AG04450 (cell line): Measurements from ENCODE around the gene NBEAL2. TPM values are rescaled to one million over a fixed set of nuclear protein-coding genes. Genes with fewer than 3 reads are reported as not detected.
A peak's percentile ranks its signal among the peaks of the same experiment; 100 is the strongest.

ENCODE experiments used
- CTCF ChIA-PET: fragments of 300-600, 350-600 bp; formaldehyde crosslinking; extraction: SDS; loops from one replicate; lab custom pipeline; 2022; ENCODE audit warnings: antibody characterized with exemption, inconsistent platforms; lab: Charles Lee
- POLR2A ChIA-PET: fragments of 350-600 bp; formaldehyde crosslinking; extraction: SDS; loops from one replicate; lab custom pipeline; 2021; ENCODE audit warnings: antibody characterized with exemption, inconsistent platforms; lab: Yijun Ruan, JAX
- DNase-seq: peaks from one replicate; pipeline ENCODE4 v3.0.0-alpha.2; 2011; ENCODE audit warnings: low read depth, low spot score
- H3K27ac ChIP-seq: one replicate; pipeline ENCODE4 v1.5.1; 2012; ENCODE audit warnings: low read depth, low read length, control low read depth
- H3K27me3 ChIP-seq: one replicate; pipeline ENCODE4 v1.6.0; 2012; ENCODE audit warnings: low read length; ENCODE audit not compliant: control insufficient read depth, insufficient read depth
- H3K4me3 ChIP-seq: 2 replicates; pipeline ENCODE4 v1.5.1; 2011; ENCODE audit warnings: mild to moderate bottlenecking, low read depth, low read length, control low read depth
- H3K9me3 ChIP-seq: 2 replicates; pipeline ENCODE4 v1.5.1; 2012; ENCODE audit warnings: low read length; ENCODE audit not compliant: control insufficient read depth, insufficient read depth
- polyA plus RNA-seq: library from polyadenylated mRNA; depleted of rRNA; stranded (reverse); fragments of >200 nt; gene quantifications from 2 replicates; pipeline ENCODE4 v1.2.3, GENCODE V29; 2011
- TF ChIP-seq, protein P1 (sequence below): IDR thresholded peaks from 2 replicates; pipeline ENCODE4 v1.5.1; 2011; ENCODE audit warnings: low read depth, low read length, control low read depth, inconsistent platforms

The NBEAL2 gene
- polyA plus RNA-seq, 1 experiment, result 2.1 TPM

- ChIA-PET POLR2A (no interaction called here), CTCF (interaction anchor here (1.1 kb wide), 1 partner anchor 31 kb away, joined by 5 read pairs; no protein-coding TSS in a partner anchor)
- TF ChIP-seq, protein P1, sequence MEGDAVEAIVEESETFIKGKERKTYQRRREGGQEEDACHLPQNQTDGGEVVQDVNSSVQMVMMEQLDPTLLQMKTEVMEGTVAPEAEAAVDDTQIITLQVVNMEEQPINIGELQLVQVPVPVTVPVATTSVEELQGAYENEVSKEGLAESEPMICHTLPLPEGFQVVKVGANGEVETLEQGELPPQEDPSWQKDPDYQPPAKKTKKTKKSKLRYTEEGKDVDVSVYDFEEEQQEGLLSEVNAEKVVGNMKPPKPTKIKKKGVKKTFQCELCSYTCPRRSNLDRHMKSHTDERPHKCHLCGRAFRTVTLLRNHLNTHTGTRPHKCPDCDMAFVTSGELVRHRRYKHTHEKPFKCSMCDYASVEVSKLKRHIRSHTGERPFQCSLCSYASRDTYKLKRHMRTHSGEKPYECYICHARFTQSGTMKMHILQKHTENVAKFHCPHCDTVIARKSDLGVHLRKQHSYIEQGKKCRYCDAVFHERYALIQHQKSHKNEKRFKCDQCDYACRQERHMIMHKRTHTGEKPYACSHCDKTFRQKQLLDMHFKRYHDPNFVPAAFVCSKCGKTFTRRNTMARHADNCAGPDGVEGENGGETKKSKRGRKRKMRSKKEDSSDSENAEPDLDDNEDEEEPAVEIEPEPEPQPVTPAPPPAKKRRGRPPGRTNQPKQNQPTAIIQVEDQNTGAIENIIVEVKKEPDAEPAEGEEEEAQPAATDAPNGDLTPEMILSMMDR, result no peak
- H3K27me3 ChIP-seq, result no peaks in the 10 kb centered on the region
- no peaks in the 10 kb centered on the region; the same call in 1 of the 2 replicates for H3K9me3 ChIP-seq
- no peak overlapping the region for H3K4me3 ChIP-seq
- H3K27ac ChIP-seq, result no peak overlapping the region
- DNase-seq, result no peak
Observed at GRCh38 chr3:46966811-46967210, 12.7 kb upstream of the NBEAL2 start.

DNA sequence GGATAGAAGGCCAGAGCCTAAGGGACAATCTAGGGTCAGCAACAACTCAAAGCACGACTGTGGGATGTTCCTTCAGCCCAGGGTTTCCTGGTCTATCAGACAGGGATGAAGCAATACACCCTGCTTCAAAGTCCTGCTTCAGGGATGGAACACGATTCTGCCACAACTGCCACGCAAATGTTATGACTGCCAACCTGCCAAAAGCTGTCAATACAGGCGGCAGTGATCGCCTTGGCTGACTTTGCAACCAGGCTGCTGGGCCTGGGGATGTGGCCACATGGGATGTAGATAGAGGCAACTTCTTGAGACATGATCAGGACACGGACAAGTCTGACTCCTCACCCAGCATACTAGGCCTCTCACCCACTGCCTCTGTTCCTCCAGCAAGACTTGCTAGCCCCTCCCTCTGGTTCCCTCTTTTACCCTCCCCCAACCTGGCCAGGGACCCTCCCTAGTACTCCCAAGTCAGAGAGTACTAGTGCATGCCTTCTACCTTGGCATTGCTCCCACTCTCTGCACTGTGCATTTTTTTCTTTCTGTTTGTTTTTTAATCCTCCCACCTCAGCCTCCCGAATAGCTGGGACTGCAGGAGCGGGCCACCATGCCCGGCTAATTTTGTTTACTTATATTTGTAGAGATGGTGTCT is 10.6 kb upstream of the NBEAL2 start:
- no peak overlapping the region for H3K27ac ChIP-seq
- no peaks in the 10 kb centered on the region for H3K9me3 ChIP-seq
- DNase-seq, result no peak
- no peaks in the 10 kb centered on the region for H3K27me3 ChIP-seq
- ChIA-PET CTCF (interaction anchor here (1.0 kb wide), 1 partner anchor 33 kb away, joined by 11 read pairs; no protein-coding TSS in a partner anchor), POLR2A (no interaction called here)
- no peak overlapping the region for H3K4me3 ChIP-seq
- TF ChIP-seq, protein P1, result no peak

GRCh38 chr3:46970391-46971091 is 8.9 kb upstream of the NBEAL2 start:
- no peaks in the 10 kb centered on the region for H3K9me3 ChIP-seq
- H3K4me3 ChIP-seq, result no peak overlapping the region
- no peak overlapping the region for H3K27ac ChIP-seq
- POLR2A ChIA-PET, result no interaction called here
- no peak for DNase-seq
- TF ChIP-seq, protein P1, result no peak
- no peaks in the 10 kb centered on the region for H3K27me3 ChIP-seq
- CTCF ChIA-PET, result interaction anchor here (1.0 to 1.2 kb wide), 2 partner anchors 14 to 35 kb away, joined by 3 read pairs; no protein-coding TSS in a partner anchor

GRCh38 chr3:46971151-46971550 is 8.3 kb upstream of the NBEAL2 start:
- no peak for DNase-seq
- CTCF ChIA-PET, result interaction anchor here (1.0 to 1.2 kb wide), 2 partner anchors 15 to 36 kb away, joined by 3 read pairs; no protein-coding TSS in a partner anchor
- Histone ChIP-seq H3K9me3 (no peaks in the 10 kb centered on the region), H3K27ac (no peak overlapping the region), H3K4me3 (no peak overlapping the region), H3K27me3 (no peaks in the 10 kb centered on the region)
- TF ChIP-seq, protein P1, result no peak
- POLR2A ChIA-PET, result no interaction called here

DNA sequence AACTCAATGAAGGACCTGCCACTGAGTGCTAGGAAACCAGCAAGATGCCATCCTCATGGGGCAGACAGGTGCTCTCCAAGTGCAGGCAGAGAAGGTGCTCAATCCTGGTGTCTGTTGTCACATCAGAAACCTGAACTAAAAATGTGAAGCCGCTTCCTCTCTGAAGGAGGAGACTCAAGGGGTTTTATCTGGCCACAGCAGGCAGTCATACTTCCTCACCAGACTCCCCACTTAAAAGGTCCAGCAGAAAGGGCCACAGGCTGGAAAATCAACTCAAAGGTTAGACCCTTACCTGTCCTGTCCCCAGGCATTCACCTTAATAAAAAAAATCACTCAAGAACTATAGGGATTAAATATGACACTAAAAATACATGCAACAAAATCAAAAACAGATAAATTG is 7.7 kb upstream of the NBEAL2 start:
- DNase-seq, result no peak
- Histone ChIP-seq H3K9me3 (no peaks in the 10 kb centered on the region; the same call in 1 of the 2 replicates), H3K27ac (peak overlapping the region; percentile 21), H3K4me3 (no peak overlapping the region), H3K27me3 (no peaks in the 10 kb centered on the region)
- ChIA-PET POLR2A (no interaction called here), CTCF (interaction anchor here (1.2 kb wide), 1 partner anchor 15 kb away, joined by 3 read pairs; no protein-coding TSS in a partner anchor)
- TF ChIP-seq, protein P1, result no peak
